NCI-H146 treated with DMSO at 0.1 percent for 48 hours (cell line): ENCODE measurements around the gene KCNH2.
"Not testable (repeated sequence)": the region's sequence is repeated elsewhere in the genome, so short reads cannot be mapped to it uniquely, and the experiment has no call there.

Source experiments
- DNase-seq: peaks from one replicate; lab custom pipeline; 2025; ENCODE audit not compliant: unreplicated experiment; lab: John Stamatoyannopoulos, UW

Gene KCNH2

GRCh38 chr7:150911590-150912267 lies 66.4 kb downstream of the KCNH2 start:
- no peak for DNase-seq

- no peak for DNase-seq
These were observed 67.1 kb downstream of the KCNH2 start for GRCh38 chr7:150910996-150911422.

- DNase-seq = not testable (repeated sequence)
These were observed 67.7 kb downstream of the KCNH2 start for GRCh38 chr7:150910305-150910995.

GRCh38 chr7:150909200-150909995 lies 68.7 kb downstream of the KCNH2 start:
- DNase-seq = no peak

GRCh38 chr7:150908173-150908572 lies 69.9 kb downstream of the KCNH2 start:
- DNase-seq = no peak

GRCh38 chr7:150904011-150904909 lies 73.9 kb downstream of the KCNH2 start:
- no peak for DNase-seq

- no peak for DNase-seq
These were observed 74.5 kb downstream of the KCNH2 start for GRCh38 chr7:150903606-150904005.

- no peak for DNase-seq
These were observed 75.8 kb downstream of the KCNH2 start for GRCh38 chr7:150902078-150903033.

- DNase-seq = no peak
These were observed 76.7 kb downstream of the KCNH2 start for GRCh38 chr7:150901160-150902035.

GRCh38 chr7:150900675-150901074 lies 77.4 kb downstream of the KCNH2 start:
- DNase-seq = no peak

- DNase-seq = peak; percentile 72
These were observed 79.6 kb downstream of the KCNH2 start for GRCh38 chr7:150898475-150899011.

GRCh38 chr7:150897502-150898474 lies 80.3 kb downstream of the KCNH2 start:
- DNase-seq = peak; percentile 27

GRCh38 chr7:150896562-150897209 lies 81.4 kb downstream of the KCNH2 start:
- DNase-seq = no peak

- DNase-seq = no peak
These were observed 82.3 kb downstream of the KCNH2 start for GRCh38 chr7:150895809-150896208.
